ENCODE data around the gene USP37. TPM values are rescaled to one million over a fixed set of nuclear protein-coding genes. Genes with fewer than 3 reads are reported as not detected.

USP37 gene
- total and polyA plus RNA-seq, 2 of the 13 experiments (the other 11 are each of a cell fraction or from before 2014, with no cell fraction given): 6.5 to 30.6 TPM

- TF ChIP-seq, protein P1, sequence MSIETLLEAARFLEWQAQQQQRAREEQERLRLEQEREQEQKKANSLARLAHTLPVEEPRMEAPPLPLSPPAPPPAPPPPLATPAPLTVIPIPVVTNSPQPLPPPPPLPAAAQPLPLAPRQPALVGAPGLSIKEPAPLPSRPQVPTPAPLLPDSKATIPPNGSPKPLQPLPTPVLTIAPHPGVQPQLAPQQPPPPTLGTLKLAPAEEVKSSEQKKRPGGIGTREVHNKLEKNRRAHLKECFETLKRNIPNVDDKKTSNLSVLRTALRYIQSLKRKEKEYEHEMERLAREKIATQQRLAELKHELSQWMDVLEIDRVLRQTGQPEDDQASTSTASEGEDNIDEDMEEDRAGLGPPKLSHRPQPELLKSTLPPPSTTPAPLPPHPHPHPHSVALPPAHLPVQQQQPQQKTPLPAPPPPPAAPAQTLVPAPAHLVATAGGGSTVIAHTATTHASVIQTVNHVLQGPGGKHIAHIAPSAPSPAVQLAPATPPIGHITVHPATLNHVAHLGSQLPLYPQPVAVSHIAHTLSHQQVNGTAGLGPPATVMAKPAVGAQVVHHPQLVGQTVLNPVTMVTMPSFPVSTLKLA (IDR thresholded peaks at IDR 0.05): peak; percentile 54
- TF ChIP-seq KLF13 (CRISPR knock-in tag; IDR thresholded peaks at IDR 0.05): no peak
- TF ChIP-seq PHF5A (CRISPR knock-in tag; IDR thresholded peaks at IDR 0.05; ENCODE audit: low read depth, unreplicated experiment): peak; percentile 97
- TF ChIP-seq ASH2L (IDR thresholded peaks at IDR 0.05; ENCODE audit: insufficient read length, low read depth, low read length): no peak
- no peak for TF ChIP-seq ZNF557 (CRISPR knock-in tag; IDR thresholded peaks at IDR 0.05)
- no peak for TF ChIP-seq GABPA (IDR thresholded peaks at IDR 0.05; ENCODE audit: low read depth, low read length)
- peak; percentile 83 for TF ChIP-seq GABPA (CRISPR knock-in tag; IDR thresholded peaks at IDR 0.05; ENCODE audit: low read depth)
- TF ChIP-seq ZNF225 (CRISPR knock-in tag; IDR thresholded peaks at IDR 0.05): no peak
- TF ChIP-seq TFE3 (CRISPR knock-in tag; IDR thresholded peaks at IDR 0.05): 0 out of 2 replicates have a peak, but pooled peaks have one; percentile 74
- peak; percentile 78; the same call in 1 of the 2 replicates for TF ChIP-seq ZNF501 (CRISPR knock-in tag; IDR thresholded peaks at IDR 0.05)
- TF ChIP-seq ZNF687 (CRISPR knock-in tag; IDR thresholded peaks at IDR 0.05): peak; percentile 90
- no peak for TF ChIP-seq HNRNPK (IDR thresholded peaks at IDR 0.05; ENCODE audit: low read depth, low read length, poor library complexity, severe bottlenecking)
- no peak for TF ChIP-seq ZNF720 (CRISPR knock-in tag; IDR thresholded peaks at IDR 0.05)
- peak; percentile 91; the same call in 1 of the 2 replicates for TF ChIP-seq CBX5 (CRISPR knock-in tag; IDR thresholded peaks at IDR 0.05; ENCODE audit: borderline replicate concordance)
- no peak for TF ChIP-seq ZNF329 (CRISPR knock-in tag; IDR thresholded peaks at IDR 0.05; ENCODE audit: low read depth)
- peak; percentile 92 for TF ChIP-seq NR2F6 (IDR thresholded peaks at IDR 0.05)
- peak; percentile 94 for TF ChIP-seq NR2F6 (CRISPR knock-in tag; IDR thresholded peaks at IDR 0.05)
- TF ChIP-seq YY1 (IDR thresholded peaks at IDR 0.05; ENCODE audit: insufficient read depth, insufficient replicate concordance, low read depth, low read length): no peak
- TF ChIP-seq TMF1 (CRISPR knock-in tag; IDR thresholded peaks at IDR 0.05; ENCODE audit: low read depth): 0 out of 2 replicates have a peak, but pooled peaks have one; percentile 84
- TF ChIP-seq ZSCAN25 (CRISPR knock-in tag; IDR thresholded peaks at IDR 0.05): peak; percentile 98
- TF ChIP-seq ARNTL (CRISPR knock-in tag; IDR thresholded peaks at IDR 0.05): peak; percentile 91
- no peak; the same call in 1 of the 2 replicates for TF ChIP-seq ZSCAN31 (CRISPR knock-in tag; IDR thresholded peaks at IDR 0.05; ENCODE audit: low read depth)
- TF ChIP-seq YEATS2 (CRISPR knock-in tag; IDR thresholded peaks at IDR 0.05; ENCODE audit: borderline replicate concordance): peak; percentile 83; the same call in 1 of the 2 replicates
- TF ChIP-seq CC2D1A (CRISPR knock-in tag; IDR thresholded peaks at IDR 0.05): no peak
These were observed 123.3 kb downstream of the USP37 start (continued) for GRCh38 chr2:218444692-218445357.

All from HepG2 (cell line).